Medulla oblongata (tissue), 1 donor: ENCODE results near the gene CTDSP1.

Source experiments
- DNase-seq: peaks from one replicate; pipeline ENCODE4 v3.0.0-alpha.2; 2015; ENCODE audit errors: extremely low spot score

Gene CTDSP1

DNA sequence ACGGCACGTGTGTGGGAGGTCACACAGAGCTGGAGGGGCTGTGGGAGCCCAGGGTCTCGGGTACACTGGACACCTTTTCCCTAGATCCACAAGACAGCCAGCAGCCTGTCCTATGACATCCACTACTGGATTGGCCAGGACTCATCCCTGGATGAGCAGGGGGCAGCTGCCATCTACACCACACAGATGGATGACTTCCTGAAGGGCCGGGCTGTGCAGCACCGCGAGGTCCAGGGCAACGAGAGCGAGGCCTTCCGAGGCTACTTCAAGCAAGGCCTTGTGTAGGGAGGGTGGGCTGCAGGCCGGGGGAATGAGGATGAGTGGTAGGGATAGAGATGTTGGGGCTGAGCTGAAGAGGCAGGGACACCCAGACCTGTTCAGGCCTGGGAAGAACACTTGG is 25.9 kb downstream of the CTDSP1 start:
- no peak for DNase-seq

DNA sequence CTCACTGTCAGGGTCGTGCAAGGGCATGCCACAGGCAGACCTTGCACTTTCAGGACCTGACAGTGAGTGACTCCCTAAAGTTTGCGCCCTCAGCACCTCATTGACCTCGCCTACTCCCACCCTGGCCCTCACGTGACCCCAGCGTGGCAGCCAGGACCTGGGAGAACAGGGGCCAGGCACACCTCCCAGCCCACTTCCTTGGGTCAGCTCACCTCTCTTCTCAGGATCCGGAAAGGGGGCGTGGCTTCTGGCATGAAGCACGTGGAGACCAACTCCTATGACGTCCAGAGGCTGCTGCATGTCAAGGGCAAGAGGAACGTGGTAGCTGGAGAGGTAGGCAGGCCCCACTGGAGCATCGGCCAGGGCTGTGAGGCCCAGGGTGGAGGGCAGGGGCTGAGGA is 28.1 kb downstream of the CTDSP1 start:
- no peak for DNase-seq

GRCh38 chr2:218428846-218429558 is 29.3 kb downstream of the CTDSP1 start:
- DNase-seq = no peak

DNA sequence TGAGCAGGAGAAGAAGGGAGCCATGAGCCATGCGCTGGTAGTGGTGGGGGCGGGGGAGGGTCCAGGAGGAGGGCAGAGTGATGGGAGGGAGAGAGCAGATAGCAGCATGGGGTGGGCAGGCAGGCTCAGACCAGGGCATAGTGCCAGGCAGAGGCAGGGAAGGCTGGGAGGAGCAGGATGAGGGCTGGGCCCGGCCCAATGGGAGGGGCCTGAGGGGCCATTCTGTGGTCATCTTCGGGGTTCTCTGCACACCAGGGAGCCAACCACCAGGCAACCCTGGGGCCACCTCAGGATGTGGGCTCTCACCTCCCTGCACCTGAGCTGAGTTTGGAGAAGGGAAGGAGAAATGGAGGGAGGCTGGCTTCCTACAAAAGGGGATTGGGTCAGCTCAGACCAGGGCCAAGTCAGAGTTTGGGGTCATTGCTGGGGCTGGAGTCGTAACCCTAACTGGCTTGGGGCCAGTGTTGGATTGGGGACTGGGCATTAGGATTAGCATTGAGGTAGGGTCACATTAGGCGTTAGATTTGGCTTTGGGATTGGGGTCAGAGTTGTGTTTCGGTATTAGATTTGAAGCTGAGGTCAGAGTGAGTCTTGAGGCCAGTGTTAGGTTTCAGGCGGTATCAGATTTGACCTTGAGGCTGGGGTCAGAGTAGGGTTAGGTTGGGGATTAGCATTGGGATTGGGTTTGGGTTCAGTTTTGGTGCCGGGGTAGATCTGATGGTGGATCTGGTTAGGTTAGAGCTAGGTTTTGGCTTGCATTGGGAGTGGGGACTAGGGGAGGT is 30.4 kb downstream of the CTDSP1 start:
- DNase-seq = no peak

DNA sequence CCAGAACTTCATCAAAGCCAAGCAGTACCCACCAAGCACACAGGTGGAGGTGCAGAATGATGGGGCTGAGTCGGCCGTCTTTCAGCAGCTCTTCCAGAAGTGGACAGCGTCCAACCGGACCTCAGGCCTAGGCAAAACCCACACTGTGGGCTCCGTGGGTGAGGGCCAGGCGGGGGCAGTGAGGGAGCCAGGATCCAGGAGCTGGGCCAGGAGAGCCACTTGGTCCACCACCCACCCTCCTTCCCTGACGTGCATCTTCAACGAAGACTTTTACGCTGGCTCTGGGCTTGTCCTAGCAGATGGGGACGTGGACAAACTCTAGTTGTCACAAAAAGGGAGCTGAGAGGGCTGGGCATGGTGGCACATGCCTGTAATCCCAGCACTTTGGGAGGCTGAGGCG is 31.1 kb downstream of the CTDSP1 start:
- DNase-seq = no peak

- DNase-seq = no peak
Measured at GRCh38 chr2:218431878-218432277, 32.2 kb downstream of the CTDSP1 start.

DNA sequence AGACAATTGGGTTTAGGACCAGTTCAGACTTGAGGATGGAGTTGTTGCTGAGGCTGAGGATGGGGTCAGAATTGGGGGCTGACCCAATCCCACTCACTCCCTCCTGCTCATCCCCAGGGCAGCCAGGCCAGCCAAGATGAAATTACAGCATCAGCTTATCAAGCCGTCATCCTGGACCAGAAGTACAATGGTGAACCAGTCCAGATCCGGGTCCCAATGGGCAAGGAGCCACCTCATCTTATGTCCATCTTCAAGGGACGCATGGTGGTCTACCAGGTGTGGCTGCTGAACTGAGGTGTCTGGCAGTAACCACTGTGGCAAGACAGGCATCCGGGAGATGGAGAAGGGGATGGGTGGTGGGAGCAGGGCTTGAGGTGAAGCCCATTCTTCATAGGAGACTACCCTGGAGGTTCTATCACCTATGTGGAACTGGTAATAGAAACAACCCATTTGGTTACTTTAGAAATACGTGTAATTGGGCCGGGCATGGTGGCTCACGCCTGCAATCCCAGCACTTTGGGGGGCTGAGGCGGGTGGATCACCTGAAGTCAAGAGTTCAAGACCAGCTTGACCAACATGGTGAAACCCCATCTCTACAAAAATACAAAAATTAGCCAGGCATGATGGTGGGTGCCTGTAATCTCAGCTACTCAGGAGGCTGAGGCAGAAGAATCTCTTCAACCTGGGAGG is 33.2 kb downstream of the CTDSP1 start:
- DNase-seq = no peak

- no peak for DNase-seq
Measured at GRCh38 chr2:218434456-218434855, 34.8 kb downstream of the CTDSP1 start.

- no peak for DNase-seq
Measured at GRCh38 chr2:218435003-218435982, 35.6 kb downstream of the CTDSP1 start.

GRCh38 chr2:218436992-218437391 is 37.3 kb downstream of the CTDSP1 start:
- no peak for DNase-seq

- DNase-seq = no peak
Measured at GRCh38 chr2:218437969-218438368, 38.3 kb downstream of the CTDSP1 start.

- DNase-seq = no peak
Measured at GRCh38 chr2:218438596-218438995, 38.9 kb downstream of the CTDSP1 start.

GRCh38 chr2:218444692-218445357 is 45.2 kb downstream of the CTDSP1 start:
- DNase-seq = no peak

- no peak for DNase-seq
Measured at GRCh38 chr2:218445602-218446001, 45.9 kb downstream of the CTDSP1 start.

DNA sequence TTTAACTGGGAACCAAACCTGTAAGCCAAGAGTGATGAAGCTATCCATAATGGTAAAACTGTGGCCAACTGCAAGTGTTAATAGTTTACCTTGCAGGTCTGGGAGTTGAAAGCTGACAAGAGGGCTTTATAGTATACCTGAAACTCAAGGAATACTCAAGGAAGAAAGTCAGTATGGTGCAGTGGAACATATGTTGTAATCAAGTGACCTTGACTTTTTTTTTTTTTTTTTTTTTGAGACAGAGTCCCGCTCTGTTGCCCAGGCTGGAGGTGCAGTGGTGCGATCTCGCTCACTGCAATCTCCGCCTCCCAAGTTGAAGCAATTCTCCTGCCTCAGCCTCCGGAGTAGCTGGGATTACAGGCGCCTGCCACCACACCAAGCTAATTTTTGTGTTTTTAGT is 46.9 kb downstream of the CTDSP1 start:
- DNase-seq = no peak

GRCh38 chr2:218447072-218447471 is 47.4 kb downstream of the CTDSP1 start:
- no peak for DNase-seq

DNA sequence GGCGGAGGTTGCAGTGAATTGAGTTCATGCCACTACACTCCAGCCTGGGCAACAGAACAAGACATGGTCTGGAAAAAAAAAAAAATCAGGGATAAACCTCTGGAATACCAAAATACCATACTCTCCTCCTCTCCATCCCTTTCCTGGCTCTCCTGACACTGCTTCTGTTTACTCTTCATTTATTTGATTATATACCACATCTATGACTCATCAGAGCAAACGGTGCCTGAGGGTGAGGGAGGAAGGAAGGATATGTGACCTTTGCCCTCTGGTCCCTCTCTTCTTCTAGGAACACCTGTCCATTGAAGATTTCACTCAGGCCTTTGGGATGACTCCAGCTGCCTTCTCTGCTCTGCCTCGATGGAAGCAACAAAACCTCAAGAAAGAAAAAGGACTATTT is 49.3 kb downstream of the CTDSP1 start:
- no peak for DNase-seq

GRCh38 chr2:218452079-218452478 is 52.4 kb downstream of the CTDSP1 start:
- no peak for DNase-seq
